K562 (cell line): ENCODE measurements around the gene SCN7A. TPM values are rescaled to one million over a fixed set of nuclear protein-coding genes. Genes with fewer than 3 reads are reported as not detected.

ENCODE experiments used
- CBFA2T3 ChIP-seq: fragments of 450-650 bp; IDR thresholded peaks from 2 replicates; pipeline ENCODE4 v1.6.1; 2017
- CTCF ChIP-seq, 3 experiments: IDR thresholded peaks in 2 of 3; conservative IDR thresholded peaks in 1 of 3; 2 replicates each; pipeline ENCODE4 v1.5.1; 2011 to 2012; ENCODE audit warnings: low read length in 3 of 3, mild to moderate bottlenecking in 3 of 3, control low read depth in 2 of 3, improper control_type of control experiment in 1 of 3, inconsistent platforms in 1 of 3, low read depth in 1 of 3, mixed read lengths in 1 of 3, moderate library complexity in 1 of 3; ENCODE audit not compliant: insufficient read depth in 2 of 3
- FIP1L1 ChIP-seq: fragments of 200-400 bp; formaldehyde crosslinking; IDR thresholded peaks from 2 replicates; pipeline ENCODE4 v1.6.1; 2018; ENCODE audit warnings: mild to moderate bottlenecking, low read depth, low read length; ENCODE audit not compliant: poor library complexity, severe bottlenecking
- JUND ChIP-seq, 2 experiments: IDR thresholded peaks; 2 replicates in 1 of 2; 3 replicates in 1 of 2; pipeline ENCODE4 v1.6.1; 2011; ENCODE audit warnings: borderline replicate concordance in 2 of 2, low read depth in 2 of 2, low read length in 2 of 2, improper control_type of control experiment in 1 of 2, missing biosample characterization in 1 of 2, missing genetic modification characterization in 1 of 2, missing genetic modification reagents in 1 of 2
- MLLT1 ChIP-seq, 2 experiments: fragments of 450-650 bp; IDR thresholded peaks; 2 replicates each; pipeline ENCODE4 v1.6.1; 2016
- MYC ChIP-seq, 2 experiments: fragments of 250-450 bp in 1 of 2; sonication (Bioruptor Pico) in 1 of 2; IDR thresholded peaks; 2 replicates each; pipeline versions ENCODE4 v1.5.1 to v1.6.1; 2012 to 2021; ENCODE audit warnings: low read depth in 2 of 2, borderline replicate concordance in 1 of 2, improper control_type of control experiment in 1 of 2, low read length in 1 of 2, mild to moderate bottlenecking in 1 of 2, moderate library complexity in 1 of 2
- NFYB ChIP-seq: IDR thresholded peaks from 2 replicates; pipeline ENCODE4 v1.6.1; 2011; ENCODE audit warnings: mild to moderate bottlenecking, moderate library complexity; ENCODE audit not compliant: insufficient read length; ENCODE audit errors: extremely low read depth
- PBX2 ChIP-seq, 2 experiments: IDR thresholded peaks in 1 of 2; conservative IDR thresholded peaks in 1 of 2; 2 replicates each; pipeline ENCODE4 v1.6.1; 2016; ENCODE audit warnings: low read depth in 2 of 2, mild to moderate bottlenecking in 1 of 2, missing compliant biosample characterization in 1 of 2, missing genetic modification characterization in 1 of 2, moderate library complexity in 1 of 2
- SMAD1 ChIP-seq: fragments of 150-350 bp; IDR thresholded peaks from 2 replicates; pipeline ENCODE4 v1.6.1; 2014; ENCODE audit warnings: low read length, low read depth; ENCODE audit not compliant: partially characterized antibody
- SMAD4 ChIP-seq: fragments of 250-450 bp; sonication (Bioruptor Pico); conservative IDR thresholded peaks from 2 replicates; pipeline ENCODE4 v1.8.0; 2021; ENCODE audit warnings: inconsistent platforms, mild to moderate bottlenecking, moderate library complexity
- TCF3 ChIP-seq: sonication (generic); formaldehyde crosslinking; IDR thresholded peaks from 2 replicates; pipeline ENCODE4 v1.4.0; 2020; ENCODE audit warnings: mild to moderate bottlenecking, missing genetic modification reagents
- TRIM24 ChIP-seq, 2 experiments: fragments of 450-650 bp; IDR thresholded peaks; 2 replicates each; pipeline ENCODE4 v1.6.1; 2016
- ZNF551 ChIP-seq: fragments of 250-450 bp; sonication (Bioruptor Pico); IDR thresholded peaks from 2 replicates; pipeline ENCODE4 v1.5.0; 2021; ENCODE audit warnings: mild to moderate bottlenecking, moderate library complexity
- polyA plus RNA-seq, 8 experiments: library from polyadenylated mRNA; depleted of rRNA in 4 of 8; stranded (reverse) in 5 of 8; unstranded in 3 of 8; fragments of >200 nt; fragmentation: Nextera tagmentation in 2 of 8; fragmentation: Illumina TruSeq in 1 of 8; extraction: Ambion mirVana in 2 of 8; extraction: Trizol in 1 of 8; gene quantifications; 2 replicates each; pipeline versions ENCODE4 v1.2.1 to v1.2.3, GENCODE V29; 2011 to 2014; ENCODE audit warnings: inconsistent platforms in 1 of 8, missing spikeins in 1 of 8
- total RNA-seq, 7 experiments: library from RNA; depleted of rRNA in 6 of 7; stranded (reverse); fragments of >200 nt in 6 of 7; fragmentation: Illumina TruSeq in 2 of 7; extraction: Trizol in 2 of 7; gene quantifications; 2 replicates each; pipeline versions ENCODE4 v1.2.1 to v1.2.3, GENCODE V29; 2011 to 2021; ENCODE audit warnings: low replicate concordance in 1 of 7

SCN7A gene
- total and polyA plus RNA-seq, 9 of the 15 experiments (the other 6 are each of a cell fraction or from before 2014, with no cell fraction given): under 0.01 to 0.05 (median 0.03) TPM; not detected in 3

GRCh38 chr2:166375736-166376487 is 118.1 kb downstream of the SCN7A start, which contains the start of gene SCN9A (continued):
- TF ChIP-seq MYC (IDR thresholded peaks at IDR 0.05; ENCODE audit: low read depth, low read length) (peak; percentile 95), MYC (CRISPR knock-in tag; IDR thresholded peaks at IDR 0.05; ENCODE audit: borderline replicate concordance, low read depth) (no peak), NFYB (peak; percentile 39), MLLT1 (IDR thresholded peaks at IDR 0.05) (peak; percentile 65 to 91; a peak in 3 of 4 replicates), SMAD4 (CRISPR knock-in tag) (peak; percentile 95), JUND (IDR thresholded peaks at IDR 0.05; ENCODE audit: borderline replicate concordance, low read depth, low read length) (peak; percentile 81), JUND (tag; IDR thresholded peaks at IDR 0.05; ENCODE audit: borderline replicate concordance, low read depth, low read length) (peak; percentile 82; the same call in 1 of the 3 replicates), CBFA2T3 (peak; percentile 84), PBX2 (CRISPR knock-in tag; IDR thresholded peaks at IDR 0.05; ENCODE audit: low read depth) (no peak), PBX2 (tag; conservative IDR thresholded peaks at IDR 0.05; ENCODE audit: low read depth) (no peak), SMAD1 (peak; percentile 89), FIP1L1 (peak; percentile 87), TCF3 (peak; percentile 79), CTCF (IDR thresholded peaks at IDR 0.05 in 2 of 3, conservative IDR thresholded peaks at IDR 0.05 in 1 of 3; ENCODE audit: insufficient read depth in 2 of 3, low read depth in 1 of 3, low read length in 3 of 3) (peak; percentile 36 to 40 (median 36); a peak in 5 of 6 replicates), TRIM24 (IDR thresholded peaks at IDR 0.05) (peak; percentile 68 to 88), ZNF551 (CRISPR knock-in tag) (no peak)
